Gastroesophageal sphincter (tissue), 4 donors: ENCODE results near the gene CDKAL1. TPM values are rescaled to one million over a fixed set of nuclear protein-coding genes. Genes with fewer than 3 reads are reported as not detected.

ENCODE experiments used
- ATAC-seq: fragments of 150-250 bp; one replicate; pipeline ENCODE4 v1.9.1; 2016; ENCODE audit warnings: mild to moderate bottlenecking, moderate library complexity
- H3K27ac ChIP-seq, 4 donors: fragments of 200-600 bp; sonication (generic) in 3 of 4; 1 replicate in 3 of 4; 2 replicates in 1 of 4; pipeline ENCODE4 v1.5.1; 2016 to 2019
- H3K27me3 ChIP-seq: fragments of 200-600 bp; sonication (generic); one replicate; pipeline ENCODE4 v1.5.1; 2019
- H3K36me3 ChIP-seq, 2 donors: fragments of 200-600 bp; sonication (generic); one replicate each; pipeline ENCODE4 v1.5.1; 2019; ENCODE audit warnings: control low read depth in 1 of 2
- H3K4me1 ChIP-seq, 3 donors: fragments of 200-600 bp; sonication (generic); 1 replicate in 2 of 3; 2 replicates in 1 of 3; pipeline ENCODE4 v1.5.1; 2016 to 2019; ENCODE audit warnings: control low read depth in 2 of 3
- H3K4me3 ChIP-seq, 2 donors: fragments of 200-600 bp; sonication (generic); one replicate each; pipeline ENCODE4 v1.5.1; 2019; ENCODE audit warnings: mild to moderate bottlenecking in 1 of 2, moderate library complexity in 1 of 2
- H3K9me3 ChIP-seq, 3 donors: fragments of 200-600 bp; sonication (generic); one replicate each; pipeline ENCODE4 v1.5.1; 2017 to 2019; ENCODE audit warnings: control low read depth in 2 of 3
- CTCF ChIP-seq, 4 experiments: fragments of 200-600 bp in 2 of 4; fragments of 450-650 bp in 2 of 4; sonication (generic) in 1 of 4; IDR thresholded peaks; one replicate each; pipeline ENCODE4 v1.5.1; 2017 to 2019; ENCODE audit warnings: antibody characterized with exemption in 4 of 4, mild to moderate bottlenecking in 2 of 4, moderate library complexity in 2 of 4
- EP300 ChIP-seq: sonication (generic); formaldehyde crosslinking; IDR thresholded peaks from one replicate; pipeline ENCODE4 v1.6.1; 2017; ENCODE audit warnings: antibody characterized with exemption, mild to moderate bottlenecking
- POLR2A ChIP-seq, 2 donors: fragments of 450-650 bp; IDR thresholded peaks; one replicate each; pipeline ENCODE4 v1.6.1; 2017; ENCODE audit warnings: antibody characterized with exemption in 2 of 2, mild to moderate bottlenecking in 2 of 2, moderate library complexity in 1 of 2
- POLR2AphosphoS5 ChIP-seq: sonication (generic); formaldehyde crosslinking; IDR thresholded peaks from one replicate; pipeline ENCODE4 v1.6.1; 2017; ENCODE audit warnings: antibody characterized with exemption
- WGBS, 2 donors: methylation state at CpG; one replicate each; pipeline ENCODE4 v1.1.5; 2018; ENCODE audit warnings: low coverage in 1 of 2; 5-methylcytosine and 5-hydroxymethylcytosine counted together
- total RNA-seq, 4 donors: library from RNA; depleted of rRNA; stranded (reverse); fragments of >200 nt; gene quantifications; one replicate each; pipeline ENCODE4 v1.1.0, GENCODE V29; 2016

CDKAL1 gene
- total RNA-seq, 4 donors from 2014 or later = 10.9 to 17.9 (median 15.0) TPM

- Histone ChIP-seq H3K27ac (no peak overlapping the region), H3K9me3 (no peaks in the 10 kb centered on the region), H3K4me1 (no peaks in the 10 kb centered on the region), H3K4me3 (no peak overlapping the region), H3K27me3 (no peaks in the 10 kb centered on the region), H3K36me3 (peaks cover 0 to 6% of the 10 kb centered on the region in 2 donors)
- TF ChIP-seq EP300 (no peak), POLR2A (IDR thresholded peaks at IDR 0.05) (no peak), CTCF (IDR thresholded peaks at IDR 0.05) (no peak), POLR2AphosphoS5 (no peak)
- ATAC-seq = no peak
Observed at GRCh38 chr6:21182589-21182988, 648.3 kb downstream of the CDKAL1 start.

- Histone ChIP-seq H3K4me1 (peaks cover 0 to 21% (median 0%) of the 10 kb centered on the region in 3 donors), H3K4me3 (no peak overlapping the region), H3K36me3 (peaks cover 0 to 3% of the 10 kb centered on the region in 2 donors), H3K27ac (no peak overlapping the region), H3K9me3 (no peaks in the 10 kb centered on the region), H3K27me3 (no peaks in the 10 kb centered on the region)
- no peak for ATAC-seq
- WGBS, 2 donors = 43 to 58% methylated on average over 2 to 4 of the region's 4 CpGs
- TF ChIP-seq POLR2AphosphoS5 (no peak), EP300 (no peak), CTCF (IDR thresholded peaks at IDR 0.05) (no peak), POLR2A (IDR thresholded peaks at IDR 0.05) (no peak)
Observed at GRCh38 chr6:21185861-21186478, 651.7 kb downstream of the CDKAL1 start.

GRCh38 chr6:21186479-21187055, 652.3 kb downstream of the CDKAL1 start:
- ATAC-seq = no peak
- no peaks in the 10 kb centered on the region for H3K27me3 ChIP-seq
- TF ChIP-seq EP300 (no peak), CTCF (IDR thresholded peaks at IDR 0.05) (no peak), POLR2A (IDR thresholded peaks at IDR 0.05) (no peak), POLR2AphosphoS5 (no peak)
- peaks cover 0 to 27% (median 0%) of the 10 kb centered on the region in 3 donors for H3K4me1 ChIP-seq
- H3K9me3 ChIP-seq = no peaks in the 10 kb centered on the region
- no peaks in the 10 kb centered on the region for H3K36me3 ChIP-seq
- WGBS, 2 donors = 45 to 47% methylated on average over 2 of the region's 2 CpGs
- H3K27ac ChIP-seq = no peak overlapping the region
- no peak overlapping the region for H3K4me3 ChIP-seq

GRCh38 chr6:21187485-21187884, 653.2 kb downstream of the CDKAL1 start:
- no peak for ATAC-seq
- Histone ChIP-seq H3K9me3 (no peaks in the 10 kb centered on the region), H3K27ac (no peak overlapping the region), H3K36me3 (no peaks in the 10 kb centered on the region), H3K4me3 (no peak overlapping the region), H3K4me1 (peaks cover 0 to 29% (median 0%) of the 10 kb centered on the region in 3 donors), H3K27me3 (no peaks in the 10 kb centered on the region)
- 52 to 58% methylated on average over 2 of the region's 2 CpGs for WGBS, 2 donors
- TF ChIP-seq POLR2A (IDR thresholded peaks at IDR 0.05) (no peak), EP300 (no peak), CTCF (IDR thresholded peaks at IDR 0.05) (no peak), POLR2AphosphoS5 (no peak)
